K562 (cell line): ENCODE data around the gene ABR. TPM values are rescaled to one million over a fixed set of nuclear protein-coding genes. Genes with fewer than 3 reads are reported as not detected.
"Not testable (repeated sequence)": the region's sequence is repeated elsewhere in the genome, so short reads cannot be mapped to it uniquely, and the experiment has no call there.

Experiments
- ATAC-seq: fragments of 200-7000 bp; cut with Tn5 transposase; 3 replicates; pipeline ENCODE4 v1.9.1; 2020; ENCODE audit warnings: moderate library complexity
- BruUV-seq: library from RNA; stranded (reverse); fragments of 400-500 nt; replicated peaks from 2 replicates; lab custom pipeline; 2021; lab: Mats Ljungman, UMichigan
- CTCF ChIA-PET: fragments of 300-600 bp; formaldehyde crosslinking; extraction: SDS; loops from one replicate; lab custom pipeline; 2021; ENCODE audit warnings: low intra/inter-chr PET ratio; lab: Yijun Ruan, JAX
- POLR2A ChIA-PET: fragments of 300-600, 350-650 bp; sonication (Branson Sonifier 250); formaldehyde crosslinking; extraction: SDS; loops from one replicate; lab custom pipeline; 2021; ENCODE audit warnings: antibody characterized with exemption, inconsistent platforms; lab: Yijun Ruan, JAX
- DNase-seq, 4 experiments: peaks; one replicate each; pipeline versions ENCODE4 v3.0.0 to v3.0.0-alpha.2; 2011 to 2018; ENCODE audit warnings: low spot score in 3 of 4, mixed read lengths in 3 of 4; ENCODE audit errors: extremely low read depth in 1 of 4
- FAIRE-seq: peaks from 2 replicates; lab custom pipeline; 2011; peaks lifted over from hg19 to GRCh38; lab: Jason Lieb, UNC
- H2AFZ ChIP-seq: 2 replicates; pipeline ENCODE4 v1.6.0; 2011; ENCODE audit warnings: low read depth, low read length, control low read depth, inconsistent platforms
- H3K27ac ChIP-seq: fragments of 200-600 bp; 3 replicates; pipeline ENCODE4 v1.8.0; 2011; ENCODE audit warnings: low read depth, mild to moderate bottlenecking, control low read depth, inconsistent platforms, low read length, moderate library complexity, mixed read lengths; ENCODE audit errors: extremely low read depth
- H3K27me3 ChIP-seq, 2 experiments: fragments of 300-600 bp in 1 of 2; 2 replicates in 1 of 2; 3 replicates in 1 of 2; pipeline versions ENCODE4 v1.6.0 to v1.8.0; 2011; ENCODE audit warnings: inconsistent platforms in 2 of 2, low read length in 2 of 2, mild to moderate bottlenecking in 1 of 2, mixed read lengths in 1 of 2, moderate library complexity in 1 of 2; ENCODE audit not compliant: control insufficient read depth in 2 of 2, insufficient read depth in 2 of 2
- H3K36me3 ChIP-seq: fragments of 300-600 bp; 3 replicates; pipeline ENCODE4 v1.8.0; 2011; ENCODE audit warnings: mild to moderate bottlenecking, low read length, inconsistent platforms; ENCODE audit not compliant: control insufficient read depth, insufficient read depth
- H3K4me1 ChIP-seq, 2 experiments: fragments of 200-600 bp in 1 of 2; replicated peaks in 1 of 2; 2 replicates in 1 of 2; 3 replicates in 1 of 2; pipeline versions ENCODE4 v1.5.1 to v1.8.0; 2011; ENCODE audit warnings: inconsistent platforms in 2 of 2, low read length in 2 of 2, mild to moderate bottlenecking in 1 of 2, mixed read lengths in 1 of 2, moderate library complexity in 1 of 2; ENCODE audit not compliant: control insufficient read depth in 2 of 2, insufficient read depth in 2 of 2
- H3K4me2 ChIP-seq: 2 replicates; pipeline ENCODE4 v1.6.1; 2011; ENCODE audit warnings: low read length, control low read depth, inconsistent platforms, mixed read lengths; ENCODE audit not compliant: insufficient read depth
- H3K4me3 ChIP-seq: fragments of 200-600 bp; sonication (generic), shearing (Covaris generic); 2 replicates; pipeline ENCODE4 v1.5.1; 2016; ENCODE audit warnings: control low read depth, inconsistent platforms
- H3K79me2 ChIP-seq: fragments of 200-600 bp; 3 replicates; pipeline ENCODE4 v1.8.0; 2011; ENCODE audit warnings: low read length, inconsistent platforms; ENCODE audit not compliant: control insufficient read depth, insufficient read depth
- H3K9ac ChIP-seq, 2 experiments: 2 replicates each; pipeline versions ENCODE4 v1.6.0 to v1.6.1; 2011; ENCODE audit warnings: low read depth in 2 of 2, low read length in 2 of 2, control low read depth in 1 of 2, inconsistent platforms in 1 of 2, mild to moderate bottlenecking in 1 of 2, mixed read lengths in 1 of 2; ENCODE audit not compliant: insufficient read depth in 1 of 2
- H3K9me1 ChIP-seq: one replicate; pipeline ENCODE4 v1.6.0; 2011; ENCODE audit warnings: inconsistent platforms, mild to moderate bottlenecking, low read length, moderate library complexity; ENCODE audit not compliant: control insufficient read depth, insufficient read depth
- H3K9me3 ChIP-seq: replicated peaks from 2 replicates; pipeline ENCODE4 v1.5.1; 2011; ENCODE audit warnings: low read depth, low read length, inconsistent platforms; ENCODE audit not compliant: control insufficient read depth, insufficient read depth
- H4K20me1 ChIP-seq: replicated peaks from 2 replicates; pipeline ENCODE4 v1.6.1; 2011; ENCODE audit warnings: low read length, inconsistent platforms, mixed read lengths; ENCODE audit not compliant: control insufficient read depth, insufficient read depth
- ARID2 ChIP-seq: fragments of 450-650 bp; IDR thresholded peaks from 2 replicates; pipeline ENCODE4 v1.6.1; 2017; ENCODE audit warnings: antibody characterized with exemption, mild to moderate bottlenecking
- BCOR ChIP-seq: fragments of 450-650 bp; IDR thresholded peaks from 2 replicates; pipeline ENCODE4 v1.6.1; 2016
- CBFA2T2 ChIP-seq: fragments of 450-650 bp; conservative IDR thresholded peaks from 2 replicates; pipeline ENCODE4 v1.6.1; 2017; ENCODE audit warnings: mild to moderate bottlenecking
- EZH2 ChIP-seq: IDR thresholded peaks from 2 replicates; pipeline ENCODE4 v1.6.1; 2012; ENCODE audit warnings: low read depth, mild to moderate bottlenecking, inconsistent platforms, low read length, borderline replicate concordance
- PTBP1 ChIP-seq: fragments of 200-400 bp; formaldehyde crosslinking; IDR thresholded peaks from 2 replicates; pipeline ENCODE4 v1.6.1; 2017; ENCODE audit warnings: low read depth, low read length
- RBM25 ChIP-seq: fragments of 200-400 bp; formaldehyde crosslinking; IDR thresholded peaks from 2 replicates; pipeline ENCODE4 v1.6.1; 2018; ENCODE audit warnings: low read length, low read depth, moderate library complexity; ENCODE audit not compliant: severe bottlenecking
- ZNF140 ChIP-seq: fragments of 250-450 bp; sonication (Bioruptor Pico); IDR thresholded peaks from 2 replicates; pipeline ENCODE4 v1.8.0; 2021; ENCODE audit warnings: moderate library complexity, mild to moderate bottlenecking, inconsistent platforms
- WGBS: fragments of 100-300 bp; shearing (Covaris generic); methylation state at CpG from one replicate; pipeline ENCODE4 v1.1.6; 2016; ENCODE audit warnings: low coverage, mixed read lengths; ENCODE audit not compliant: insufficient coverage; ENCODE audit errors: missing lambda C conversion rate; 5-methylcytosine and 5-hydroxymethylcytosine counted together
- in situ Hi-C: fragments of 300-500 bp; cut with MboI; formaldehyde crosslinking; loops from 4 replicates; pipeline ENCODE4 v1.15.0; 2018; ENCODE audit warnings: inconsistent platforms, mixed read lengths
- intact Hi-C: fragments of 100-400 bp; cut with micrococcal nuclease; formaldehyde crosslinking; loops from 2 replicates; pipeline ENCODE4 v1.14.2; 2022
- polyA plus RNA-seq, 8 experiments: library from polyadenylated mRNA; depleted of rRNA in 4 of 8; stranded (reverse) in 5 of 8; unstranded in 3 of 8; fragments of >200 nt; fragmentation: Nextera tagmentation in 2 of 8; fragmentation: Illumina TruSeq in 1 of 8; extraction: Ambion mirVana in 2 of 8; extraction: Trizol in 1 of 8; gene quantifications; 2 replicates each; pipeline versions ENCODE4 v1.2.1 to v1.2.3, GENCODE V29; 2011 to 2014; ENCODE audit warnings: inconsistent platforms in 1 of 8, missing spikeins in 1 of 8
- total RNA-seq, 7 experiments: library from RNA; depleted of rRNA in 6 of 7; stranded (reverse); fragments of >200 nt in 6 of 7; fragmentation: Illumina TruSeq in 2 of 7; extraction: Trizol in 2 of 7; gene quantifications; 2 replicates each; pipeline versions ENCODE4 v1.2.1 to v1.2.3, GENCODE V29; 2011 to 2021; ENCODE audit warnings: low replicate concordance in 1 of 7
- TF ChIP-seq, protein P1 (sequence below): sonication (generic); formaldehyde crosslinking; IDR thresholded peaks from 2 replicates; pipeline ENCODE4 v1.8.0; 2022; ENCODE audit warnings: mild to moderate bottlenecking, missing genetic modification reagents, borderline replicate concordance
- TF ChIP-seq, protein P2 (sequence below): sonication (generic); formaldehyde crosslinking; IDR thresholded peaks from 2 replicates; pipeline ENCODE4 v1.8.1; 2023; ENCODE audit warnings: mild to moderate bottlenecking, missing genetic modification reagents

The ABR gene
- total and polyA plus RNA-seq, 9 of the 15 experiments (the other 6 are each of a cell fraction or from before 2014, with no cell fraction given), result 0.07 to 1.6 (median 0.37) TPM; not detected in 1

DNA sequence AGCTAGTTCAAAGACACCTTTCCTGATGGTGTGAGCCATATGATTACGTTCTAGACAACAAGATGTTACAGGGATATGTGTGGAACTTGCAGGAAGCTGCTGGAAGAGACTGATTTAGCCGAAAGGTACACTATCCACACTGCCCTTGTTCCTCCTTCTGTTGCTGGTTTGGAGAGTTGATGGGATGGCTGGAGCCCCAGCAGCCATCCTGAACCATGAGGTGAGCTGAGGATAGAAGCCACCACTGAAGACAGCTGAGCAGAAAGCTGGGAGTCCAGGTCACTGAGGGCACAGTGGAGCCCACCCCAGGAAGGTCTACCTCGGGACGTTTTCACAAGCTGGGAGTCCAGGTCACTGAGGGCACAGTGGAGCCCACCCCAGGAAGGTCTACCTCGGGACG lies 51.3 kb downstream of the ABR start:
- H3K9me1 ChIP-seq, CTCF ChIA-PET, H3K4me3 ChIP-seq, H3K79me2 ChIP-seq, in situ Hi-C loops, H4K20me1 ChIP-seq, ATAC-seq, H3K4me2 ChIP-seq, BruUV-seq, H3K27ac ChIP-seq, H2AFZ ChIP-seq, H3K9ac ChIP-seq, H3K36me3 ChIP-seq, DNase-seq, FAIRE-seq, H3K9me3 ChIP-seq, intact Hi-C loops: not testable (repeated sequence)
- Histone ChIP-seq H3K4me1 (peaks cover 0 to 10% of the 10 kb centered on the region in 2 experiments; a peak in 2 of 5 replicates), H3K27me3 (peaks cover 12 to 53% of the 10 kb centered on the region in 2 experiments; a peak in 3 of 5 replicates)
- 0% methylated on average over 2 of the region's 6 CpGs for WGBS
- TF ChIP-seq PTBP1 (0 out of 2 replicates have a peak, but pooled peaks have one; percentile 73), BCOR (peak; percentile 21; the same call in 1 of the 2 replicates), RBM25 (peak; percentile 78)
- POLR2A ChIA-PET, result interaction anchor here (0.7 kb wide), 1 partner anchor 204 kb away, joined by 4 read pairs; no protein-coding TSS in a partner anchor

DNA sequence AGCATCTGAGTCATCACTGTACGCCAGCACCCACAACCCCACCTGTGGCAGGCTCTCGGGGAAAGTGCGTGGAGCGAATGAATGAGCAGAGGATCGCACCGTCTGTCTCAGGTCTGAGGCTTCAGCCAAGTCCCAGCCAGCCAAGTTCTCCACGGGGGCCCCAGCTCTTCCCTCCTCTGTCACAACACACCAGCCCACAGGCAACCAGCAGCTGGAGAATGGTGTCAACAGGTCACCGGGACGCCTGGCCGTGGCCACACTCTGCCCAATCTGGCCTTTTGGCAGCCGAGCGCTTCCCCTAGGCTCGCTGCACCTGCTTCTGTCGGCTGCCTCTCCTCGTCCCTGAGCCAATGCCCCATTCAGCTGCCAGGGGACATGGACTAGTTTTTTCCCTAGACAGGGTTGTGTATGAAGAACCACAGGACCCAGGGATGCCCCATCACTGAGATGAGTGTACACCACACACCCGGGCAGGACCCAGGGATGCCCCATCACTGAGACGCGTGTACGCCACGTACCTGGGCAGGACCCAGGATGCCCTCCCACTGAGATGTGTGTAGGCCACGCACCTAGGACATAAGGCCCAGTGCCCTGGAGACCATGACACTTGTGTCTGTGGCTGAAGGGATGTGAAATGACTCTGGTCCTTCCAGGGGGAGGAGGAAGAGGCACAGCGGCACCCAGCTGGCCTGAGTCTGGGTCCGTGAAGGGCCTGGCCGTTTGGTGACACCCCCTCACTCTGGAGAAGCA lies 52.8 kb downstream of the ABR start:
- Histone ChIP-seq H3K79me2 (no peaks in the 10 kb centered on the region), H3K27ac (no peak overlapping the region), H4K20me1 (peaks cover 13% of the 10 kb centered on the region), H3K4me2 (no peak overlapping the region), H2AFZ (no peak overlapping the region), H3K9me1 (no peaks in the 10 kb centered on the region), H3K4me3 (no peak overlapping the region), H3K9ac (no peak overlapping the region), H3K36me3 (no peaks in the 10 kb centered on the region), H3K4me1 (peaks cover 0 to 14% of the 10 kb centered on the region in 2 experiments; a peak in 2 of 5 replicates), H3K27me3 (peaks cover 15 to 57% of the 10 kb centered on the region in 2 experiments; a peak in 4 of 5 replicates), H3K9me3 (no peaks in the 10 kb centered on the region)
- DNase-seq (no peak), FAIRE-seq (no peak), ATAC-seq (no peak)
- in situ Hi-C loops, result no loop called here
- BruUV-seq, result no TSS peak
- TF ChIP-seq CBFA2T2 (no peak), ARID2 (no peak), EZH2 (no peak), ZNF140 (CRISPR knock-in tag) (no peak)
- TF ChIP-seq, protein P1, sequence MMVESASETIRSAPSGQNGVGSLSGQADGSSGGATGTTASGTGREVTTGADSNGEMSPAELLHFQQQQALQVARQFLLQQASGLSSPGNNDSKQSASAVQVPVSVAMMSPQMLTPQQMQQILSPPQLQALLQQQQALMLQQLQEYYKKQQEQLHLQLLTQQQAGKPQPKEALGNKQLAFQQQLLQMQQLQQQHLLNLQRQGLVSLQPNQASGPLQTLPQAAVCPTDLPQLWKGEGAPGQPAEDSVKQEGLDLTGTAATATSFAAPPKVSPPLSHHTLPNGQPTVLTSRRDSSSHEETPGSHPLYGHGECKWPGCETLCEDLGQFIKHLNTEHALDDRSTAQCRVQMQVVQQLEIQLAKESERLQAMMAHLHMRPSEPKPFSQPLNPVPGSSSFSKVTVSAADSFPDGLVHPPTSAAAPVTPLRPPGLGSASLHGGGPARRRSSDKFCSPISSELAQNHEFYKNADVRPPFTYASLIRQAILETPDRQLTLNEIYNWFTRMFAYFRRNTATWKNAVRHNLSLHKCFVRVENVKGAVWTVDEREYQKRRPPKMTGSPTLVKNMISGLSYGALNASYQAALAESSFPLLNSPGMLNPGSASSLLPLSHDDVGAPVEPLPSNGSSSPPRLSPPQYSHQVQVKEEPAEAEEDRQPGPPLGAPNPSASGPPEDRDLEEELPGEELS (CRISPR knock-in tag), result no peak
- TF ChIP-seq, protein P2, sequence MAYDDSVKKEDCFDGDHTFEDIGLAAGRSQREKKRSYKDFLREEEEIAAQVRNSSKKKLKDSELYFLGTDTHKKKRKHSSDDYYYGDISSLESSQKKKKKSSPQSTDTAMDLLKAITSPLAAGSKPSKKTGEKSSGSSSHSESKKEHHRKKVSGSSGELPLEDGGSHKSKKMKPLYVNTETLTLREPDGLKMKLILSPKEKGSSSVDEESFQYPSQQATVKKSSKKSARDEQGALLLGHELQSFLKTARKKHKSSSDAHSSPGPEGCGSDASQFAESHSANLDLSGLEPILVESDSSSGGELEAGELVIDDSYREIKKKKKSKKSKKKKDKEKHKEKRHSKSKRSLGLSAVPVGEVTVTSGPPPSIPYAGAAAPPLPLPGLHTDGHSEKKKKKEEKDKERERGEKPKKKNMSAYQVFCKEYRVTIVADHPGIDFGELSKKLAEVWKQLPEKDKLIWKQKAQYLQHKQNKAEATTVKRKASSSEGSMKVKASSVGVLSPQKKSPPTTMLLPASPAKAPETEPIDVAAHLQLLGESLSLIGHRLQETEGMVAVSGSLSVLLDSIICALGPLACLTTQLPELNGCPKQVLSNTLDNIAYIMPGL (CRISPR knock-in tag), result no peak
- CTCF ChIA-PET, result no interaction called here
- POLR2A ChIA-PET, result no interaction called here
- 3% methylated on average over 21 of the region's 24 CpGs for WGBS
- intact Hi-C loops, result no loop called here
